Frontal cortex (tissue), 4 donors: ENCODE results near the gene DNAH6. TPM values are rescaled to one million over a fixed set of nuclear protein-coding genes. Genes with fewer than 3 reads are reported as not detected.

Experiments
- DNase-seq, 2 donors: peaks; one replicate each; pipeline ENCODE4 v3.0.0; 2012; ENCODE audit warnings: low spot score in 2 of 2
- FAIRE-seq: peaks from 2 replicates; lab custom pipeline; 2012; peaks lifted over from hg19 to GRCh38; lab: Jason Lieb, UNC
- total RNA-seq: library from RNA; depleted of rRNA; stranded (reverse); fragments of >200 nt; gene quantifications from one replicate; pipeline ENCODE4 v1.2.3, GENCODE V29; 2014
- donor health status: control.
- donor health status: control.
- donor health status: control.

The DNAH6 gene
- total RNA-seq, 1 donor from 2014 or later = 4.9 TPM

GRCh38 chr2:84781942-84782716 is 265.8 kb downstream of the DNAH6 start:
- FAIRE-seq (no peak), DNase-seq (no peak)

- no peak for DNase-seq
- no peak for FAIRE-seq
These were observed 266.6 kb downstream of the DNAH6 start for GRCh38 chr2:84782717-84783442.

- no peak for DNase-seq
- FAIRE-seq = no peak
These were observed 269.7 kb downstream of the DNAH6 start for GRCh38 chr2:84785950-84786349.

- no peak for FAIRE-seq
- DNase-seq = no peak
These were observed 270.3 kb downstream of the DNAH6 start for GRCh38 chr2:84786601-84787000.

GRCh38 chr2:84788027-84788426 is 271.7 kb downstream of the DNAH6 start:
- DNase-seq (no peak), FAIRE-seq (no peak)

- no peak for FAIRE-seq
- DNase-seq = no peak
These were observed 272.2 kb downstream of the DNAH6 start for GRCh38 chr2:84788498-84788897.

- FAIRE-seq (no peak), DNase-seq (no peak)
These were observed 276.7 kb downstream of the DNAH6 start for GRCh38 chr2:84792856-84793522.

GRCh38 chr2:84793641-84794040 is 277.3 kb downstream of the DNAH6 start:
- DNase-seq (no peak), FAIRE-seq (no peak)

GRCh38 chr2:84796798-84797197 is 280.5 kb downstream of the DNAH6 start:
- no peak for DNase-seq
- FAIRE-seq = no peak

GRCh38 chr2:84797271-84797670 is 281.0 kb downstream of the DNAH6 start:
- DNase-seq = no peak
- no peak for FAIRE-seq

- DNase-seq (no peak), FAIRE-seq (no peak)
These were observed 283.5 kb downstream of the DNAH6 start for GRCh38 chr2:84799772-84800171.

- no peak for FAIRE-seq
- DNase-seq = no peak
These were observed 284.0 kb downstream of the DNAH6 start for GRCh38 chr2:84800194-84800805.

GRCh38 chr2:84801811-84802210 is 285.5 kb downstream of the DNAH6 start:
- FAIRE-seq (no peak), DNase-seq (no peak)

- FAIRE-seq (no peak), DNase-seq (no peak)
These were observed 289.1 kb downstream of the DNAH6 start for GRCh38 chr2:84805250-84805958.

GRCh38 chr2:84807063-84807485 is 290.8 kb downstream of the DNAH6 start:
- FAIRE-seq = no peak
- DNase-seq = no peak

GRCh38 chr2:84808279-84808678 is 292.0 kb downstream of the DNAH6 start:
- no peak for FAIRE-seq
- no peak for DNase-seq

- FAIRE-seq (no peak), DNase-seq (no peak)
These were observed 295.6 kb downstream of the DNAH6 start for GRCh38 chr2:84811839-84812431.

- no peak for DNase-seq
- FAIRE-seq = no peak
These were observed 298.8 kb downstream of the DNAH6 start for GRCh38 chr2:84815146-84815545.

- no peak for FAIRE-seq
- DNase-seq = no peak
These were observed 300.2 kb downstream of the DNAH6 start for GRCh38 chr2:84816426-84817026.
